Measurements from ENCODE around the gene POLK. TPM values are rescaled to one million over a fixed set of nuclear protein-coding genes. Genes with fewer than 3 reads are reported as not detected.
"Not testable (repeated sequence)": the region's sequence is repeated elsewhere in the genome, so short reads cannot be mapped to it uniquely, and the experiment has no call there.

POLK gene
- 10 to 100 TPM; 20.6 to 23.1 TPM for total RNA-seq
- long read RNA-seq, full-length matches to known transcripts: 3 of 7 reads
- long read RNA-seq, partial matches to known transcripts: 1 of 7 reads
- long read RNA-seq, other reads (novel, unspliced or antisense): 3 of 7 reads

GRCh38 chr5:75511435-75512382 is at the start of gene POLK, which contains the start of gene CERT1:
Gene POLK, plus strand, starts transcription at chr5:75511891.
Gene CERT1, minus strand, starts transcription at chr5:75511629. Its CDS starts 422 bp downstream, at chr5:75511207.
- DNase-seq (peak; percentile 99), ATAC-seq (peak; percentile 97 to 99)
- intact Hi-C loops (cut with DNase I): loop anchor here in 1 of 2 donors (5.0 kb wide), 2 partner anchors 56 to 174 kb away; partner anchors contain the start of gene HMGCR

- no peak for DNase-seq
- ATAC-seq: no peak
- intact Hi-C loops (cut with DNase I): no loop called here
Measured at GRCh38 chr5:75463726-75464125, 48.0 kb upstream of the POLK start.

GRCh38 chr5:75465480-75465879 is 46.2 kb upstream of the POLK start:
- DNase-seq (peak; percentile 26), ATAC-seq (peak; percentile 55 to 58)

GRCh38 chr5:75466006-75466716 is 45.5 kb upstream of the POLK start:
- intact Hi-C loops (cut with DNase I): no loop called here
- DNase-seq: no peak
- ATAC-seq: no peak

More at GRCh38 chr5:75465480-75465879, 46.2 kb upstream of the POLK start:
- intact Hi-C loops (cut with DNase I): no loop called here

- DNase-seq: no peak
- no peak for ATAC-seq
- intact Hi-C loops (cut with DNase I): no loop called here
Measured at GRCh38 chr5:75468593-75468992, 43.1 kb upstream of the POLK start.

- intact Hi-C loops (cut with DNase I): no loop called here
- no peak for DNase-seq
- no peak for ATAC-seq
Measured at GRCh38 chr5:75469017-75469416, 42.7 kb upstream of the POLK start.

- DNase-seq (no peak), ATAC-seq (no peak)
- intact Hi-C loops (cut with DNase I): no loop called here
Measured at GRCh38 chr5:75471193-75471592, 40.5 kb upstream of the POLK start.

GRCh38 chr5:75472973-75473372 is 38.7 kb upstream of the POLK start:
- no peak for DNase-seq
- intact Hi-C loops (cut with DNase I): no loop called here
- ATAC-seq: no peak

- intact Hi-C loops (cut with DNase I): no loop called here
- DNase-seq: no peak
- no peak for ATAC-seq
Measured at GRCh38 chr5:75473463-75473862, 38.2 kb upstream of the POLK start.

GRCh38 chr5:75475364-75475763 is 36.3 kb upstream of the POLK start:
- DNase-seq (no peak), ATAC-seq (no peak)
- intact Hi-C loops (cut with DNase I): no loop called here

GRCh38 chr5:75481024-75481423 is 30.7 kb upstream of the POLK start:
- no peak for DNase-seq
- intact Hi-C loops (cut with DNase I): no loop called here
- no peak for ATAC-seq

GRCh38 chr5:75482482-75482881 is 29.2 kb upstream of the POLK start:
- ATAC-seq (peak in 1 of 2 donors; percentile 41), DNase-seq (no peak)
- intact Hi-C loops (cut with DNase I): no loop called here

- DNase-seq (no peak), ATAC-seq (no peak)
- intact Hi-C loops (cut with DNase I): no loop called here
Measured at GRCh38 chr5:75484605-75485004, 27.1 kb upstream of the POLK start.

- intact Hi-C loops (cut with DNase I): loop anchor here in 1 of 2 donors (10.0 kb wide), 1 partner anchor 45 kb away; no protein-coding TSS in a partner anchor
- not testable (repeated sequence) for ATAC-seq, DNase-seq
Measured at GRCh38 chr5:75489847-75490246, 21.8 kb upstream of the POLK start.

- ATAC-seq: no peak
- intact Hi-C loops (cut with DNase I): loop anchor here in 1 of 2 donors (10.0 kb wide), 1 partner anchor 47 kb away; no protein-coding TSS in a partner anchor
- DNase-seq: no peak
Measured at GRCh38 chr5:75491621-75492020, 20.1 kb upstream of the POLK start.

- intact Hi-C loops (cut with DNase I): loop anchor here in 1 of 2 donors (10.0 kb wide), 1 partner anchor 51 kb away; no protein-coding TSS in a partner anchor
- DNase-seq (no peak), ATAC-seq (no peak)
Measured at GRCh38 chr5:75496026-75496425, 15.7 kb upstream of the POLK start.

GRCh38 chr5:75498208-75498777 is 13.4 kb upstream of the POLK start:
- ATAC-seq (no peak), DNase-seq (no peak)
- intact Hi-C loops (cut with DNase I): loop anchor here in 1 of 2 donors (10.0 kb wide), 1 partner anchor 53 kb away; no protein-coding TSS in a partner anchor

GRCh38 chr5:75498875-75499274 is 12.8 kb upstream of the POLK start:
- not testable (repeated sequence) for DNase-seq, ATAC-seq
- intact Hi-C loops (cut with DNase I): loop anchor here in 1 of 2 donors (10.0 kb wide), 1 partner anchor 54 kb away; no protein-coding TSS in a partner anchor

GRCh38 chr5:75505112-75505511 is 6.6 kb upstream of the POLK start:
- ATAC-seq; intact Hi-C loops (cut with DNase I); DNase-seq: not testable (repeated sequence)

Measured in left cardiac atrium (tissue), 4 donors.